Colonic mucosa (tissue), 4 donors: ENCODE measurements around the gene USF1. TPM values are rescaled to one million over a fixed set of nuclear protein-coding genes. Genes with fewer than 3 reads are reported as not detected.

Experiments used
- DNase-seq: peaks from one replicate; pipeline ENCODE4 v3.0.0-alpha.2; 2020
- H3K27ac ChIP-seq: fragments of 200-600 bp; one replicate; pipeline ENCODE4 v1.8.0; 2021
- H3K27me3 ChIP-seq: fragments of 200-600 bp; one replicate; pipeline ENCODE4 v1.8.0; 2021
- H3K36me3 ChIP-seq: fragments of 200-600 bp; one replicate; pipeline ENCODE4 v1.8.0; 2021
- H3K4me1 ChIP-seq: fragments of 200-600 bp; one replicate; pipeline ENCODE4 v1.8.0; 2021; ENCODE audit warnings: mild to moderate bottlenecking
- H3K4me3 ChIP-seq: fragments of 200-600 bp; one replicate; pipeline ENCODE4 v1.8.0; 2021
- H3K9ac ChIP-seq, 2 donors: one replicate each; pipeline ENCODE4 v1.7.0; 2013; ENCODE audit warnings: control low read depth in 2 of 2, low read depth in 2 of 2, low read length in 2 of 2
- H3K9me3 ChIP-seq: fragments of 200-600 bp; one replicate; pipeline ENCODE4 v1.8.0; 2021
- intact Hi-C: fragments of 100-400 bp; cut with DNase I; formaldehyde crosslinking; loops from one replicate; pipeline ENCODE4 v1.14.1; 2022
- total RNA-seq, 2 donors: library from RNA; stranded (reverse); fragmentation: NEBNext Ultra II Directional in 1 of 2; extraction: Animal tissue kit (Norgen Biotek cat#: 25700) in 1 of 2; gene quantifications; one replicate each; pipeline ENCODE4 v1.2.1, GENCODE V29; 2021
- TF ChIP-seq, protein P1 (sequence below): fragments of 200-600 bp; IDR thresholded peaks from one replicate; pipeline ENCODE4 v1.8.0; 2022; ENCODE audit warnings: antibody characterized with exemption, mild to moderate bottlenecking
- donor health status: healthy.
- donor health status: DM: no; HTN: no; CAD: no.
- donor health status: DM: no; HTN: no; CAD: no.

USF1 gene
- total RNA-seq, 2 donors from 2014 or later = 63.6 TPM

DNA sequence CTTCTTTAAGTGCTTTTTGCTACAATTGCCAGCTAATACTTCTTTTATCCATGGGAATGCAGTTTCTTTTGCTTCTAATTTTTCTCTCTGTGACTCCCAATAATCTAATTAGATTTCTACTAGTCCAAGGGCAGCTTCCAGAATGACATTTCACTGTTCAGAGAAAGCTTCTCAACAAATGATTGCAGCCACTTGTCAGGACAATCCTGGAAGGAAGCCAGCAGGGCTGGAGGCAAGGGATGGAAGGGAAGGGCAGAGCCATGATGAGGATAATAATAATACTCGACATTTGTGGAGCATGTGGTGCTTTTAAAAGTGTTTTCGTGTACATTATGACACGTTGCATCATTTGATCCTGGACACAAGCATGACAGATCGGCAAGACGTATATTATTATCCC lies 44.3 kb downstream of the USF1 start:
- Histone ChIP-seq H3K27me3 (no peaks in the 10 kb centered on the region), H3K36me3 (peaks cover 9% of the 10 kb centered on the region), H3K27ac (no peak overlapping the region), H3K4me3 (no peak overlapping the region), H3K4me1 (peaks cover 4% of the 10 kb centered on the region), H3K9ac (no peak overlapping the region), H3K9me3 (no peaks in the 10 kb centered on the region)
- TF ChIP-seq, protein P1, sequence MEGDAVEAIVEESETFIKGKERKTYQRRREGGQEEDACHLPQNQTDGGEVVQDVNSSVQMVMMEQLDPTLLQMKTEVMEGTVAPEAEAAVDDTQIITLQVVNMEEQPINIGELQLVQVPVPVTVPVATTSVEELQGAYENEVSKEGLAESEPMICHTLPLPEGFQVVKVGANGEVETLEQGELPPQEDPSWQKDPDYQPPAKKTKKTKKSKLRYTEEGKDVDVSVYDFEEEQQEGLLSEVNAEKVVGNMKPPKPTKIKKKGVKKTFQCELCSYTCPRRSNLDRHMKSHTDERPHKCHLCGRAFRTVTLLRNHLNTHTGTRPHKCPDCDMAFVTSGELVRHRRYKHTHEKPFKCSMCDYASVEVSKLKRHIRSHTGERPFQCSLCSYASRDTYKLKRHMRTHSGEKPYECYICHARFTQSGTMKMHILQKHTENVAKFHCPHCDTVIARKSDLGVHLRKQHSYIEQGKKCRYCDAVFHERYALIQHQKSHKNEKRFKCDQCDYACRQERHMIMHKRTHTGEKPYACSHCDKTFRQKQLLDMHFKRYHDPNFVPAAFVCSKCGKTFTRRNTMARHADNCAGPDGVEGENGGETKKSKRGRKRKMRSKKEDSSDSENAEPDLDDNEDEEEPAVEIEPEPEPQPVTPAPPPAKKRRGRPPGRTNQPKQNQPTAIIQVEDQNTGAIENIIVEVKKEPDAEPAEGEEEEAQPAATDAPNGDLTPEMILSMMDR = no peak
- no peak for DNase-seq
- intact Hi-C loops = no loop called here

DNA sequence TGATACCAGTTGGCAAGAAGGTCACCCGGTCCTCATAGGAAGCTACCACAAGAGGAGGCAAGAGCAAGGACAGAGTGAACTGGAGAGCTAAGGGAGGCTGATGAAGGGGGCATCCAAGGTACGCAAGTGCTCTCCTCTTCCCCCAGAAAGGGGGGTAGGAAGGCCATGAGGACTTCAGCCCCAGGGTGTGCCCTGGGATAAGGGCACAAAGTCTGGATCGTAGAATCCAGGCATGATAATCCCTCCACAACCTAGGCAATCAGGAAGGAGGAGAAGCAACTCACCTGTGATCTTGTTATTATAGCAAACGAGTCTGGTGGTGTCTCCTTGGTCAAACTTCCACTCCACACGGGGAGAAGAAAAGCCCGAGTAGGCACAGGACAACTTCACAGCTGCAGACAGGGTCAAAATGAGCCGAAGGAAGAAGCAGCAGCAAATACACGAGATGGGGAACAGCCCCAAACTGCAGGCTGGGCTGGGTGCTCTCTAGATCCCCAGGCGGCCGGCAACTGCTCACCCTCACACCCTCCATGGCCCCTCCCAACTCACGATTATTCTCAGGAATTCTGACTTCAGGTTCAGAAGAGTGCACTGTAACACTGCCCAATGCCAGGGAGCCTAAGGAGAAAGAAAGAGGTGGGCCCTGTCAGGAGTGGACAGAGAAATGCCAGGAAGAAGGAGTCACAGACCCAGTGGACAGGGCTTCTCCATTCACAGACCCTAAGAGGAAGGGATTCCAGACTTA lies 44.9 kb downstream of the USF1 start:
- no peak overlapping the region for H3K4me3 ChIP-seq
- no peaks in the 10 kb centered on the region for H3K9me3 ChIP-seq
- H3K27ac ChIP-seq = no peak overlapping the region
- TF ChIP-seq, protein P1 = no peak
- peaks cover 9% of the 10 kb centered on the region for H3K36me3 ChIP-seq
- H3K4me1 ChIP-seq = no peaks in the 10 kb centered on the region
- H3K9ac ChIP-seq = no peak overlapping the region
- H3K27me3 ChIP-seq = no peaks in the 10 kb centered on the region
- no peak for DNase-seq
- intact Hi-C loops = no loop called here

DNA sequence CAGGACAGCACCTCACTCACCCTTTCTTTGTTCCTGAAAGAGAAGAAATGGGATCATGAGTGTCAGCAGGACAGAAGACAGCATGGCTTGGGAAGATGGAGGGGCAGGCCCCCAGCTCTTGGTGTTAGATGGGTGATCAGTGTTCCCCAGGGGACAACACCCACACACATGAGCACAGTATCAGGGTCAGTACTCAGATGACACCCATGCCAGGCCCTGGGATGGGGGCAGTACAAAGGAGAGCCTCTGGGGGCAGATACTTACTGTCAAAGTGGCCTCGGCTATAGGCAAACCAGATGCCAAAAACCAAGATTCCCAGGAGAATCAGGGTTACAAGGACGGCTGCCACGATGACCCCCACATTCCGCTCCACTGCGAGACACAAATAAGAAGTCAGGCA lies 46.4 kb downstream of the USF1 start:
- no peak for DNase-seq
- H3K4me1 ChIP-seq = no peaks in the 10 kb centered on the region
- H3K4me3 ChIP-seq = no peak overlapping the region
- H3K9me3 ChIP-seq = no peaks in the 10 kb centered on the region
- no peak overlapping the region for H3K9ac ChIP-seq
- H3K36me3 ChIP-seq = peaks cover 9% of the 10 kb centered on the region
- TF ChIP-seq, protein P1 = no peak
- no peak overlapping the region for H3K27ac ChIP-seq
- intact Hi-C loops = loop anchor here (5.0 to 10.0 kb wide), 2 partner anchors 45 to 98 kb away; partner anchors contain the start of genes KLHDC9 and USF1
- H3K27me3 ChIP-seq = no peaks in the 10 kb centered on the region

DNA sequence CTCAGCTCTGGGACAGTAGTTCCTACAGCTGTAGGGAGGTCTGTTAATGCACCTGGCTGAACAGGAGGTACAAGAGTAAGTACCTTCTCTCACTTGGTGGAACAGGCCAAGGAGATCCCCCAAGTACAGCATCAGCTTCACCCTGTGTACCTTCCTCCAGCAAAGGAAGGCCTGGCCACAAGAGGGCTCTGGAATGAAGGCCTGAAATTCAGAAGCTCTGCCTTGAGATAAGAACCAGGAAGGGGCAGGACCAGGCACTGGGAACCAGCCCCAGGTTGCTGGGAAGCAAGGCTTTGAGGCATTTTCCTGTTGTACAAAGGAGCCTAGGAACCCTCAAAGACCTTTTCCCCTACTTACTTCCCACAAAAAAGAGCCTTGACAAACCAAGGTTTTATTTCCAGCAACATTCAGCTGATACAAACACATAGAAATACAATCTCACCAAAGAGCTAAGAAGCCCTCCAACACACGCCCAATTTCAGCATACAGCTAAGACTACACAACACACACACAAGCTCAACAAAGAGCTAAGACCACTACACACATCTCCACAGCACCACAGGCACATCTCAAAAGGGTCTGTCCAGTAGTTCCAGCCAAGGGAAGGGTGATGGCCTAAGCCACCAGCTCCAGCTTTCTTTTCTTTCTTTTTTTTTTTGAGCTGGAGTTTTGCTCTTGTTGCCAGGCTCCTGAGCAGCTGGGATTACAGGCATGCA lies 48.3 kb downstream of the USF1 start:
- peaks cover 9% of the 10 kb centered on the region for H3K36me3 ChIP-seq
- H3K27me3 ChIP-seq = no peaks in the 10 kb centered on the region
- H3K27ac ChIP-seq = peak overlapping the region; percentile 63
- TF ChIP-seq, protein P1 = peak; percentile 58
- no peaks in the 10 kb centered on the region for H3K9me3 ChIP-seq
- H3K9ac ChIP-seq = peak overlapping the region in 1 of 2 donors; percentile 19
- H3K4me3 ChIP-seq = no peak overlapping the region
- intact Hi-C loops = loop anchor here (5.0 to 10.0 kb wide), 2 partner anchors 47 to 100 kb away; partner anchors contain the start of genes KLHDC9 and USF1
- H3K4me1 ChIP-seq = no peaks in the 10 kb centered on the region
- peak; percentile 79 for DNase-seq

DNA sequence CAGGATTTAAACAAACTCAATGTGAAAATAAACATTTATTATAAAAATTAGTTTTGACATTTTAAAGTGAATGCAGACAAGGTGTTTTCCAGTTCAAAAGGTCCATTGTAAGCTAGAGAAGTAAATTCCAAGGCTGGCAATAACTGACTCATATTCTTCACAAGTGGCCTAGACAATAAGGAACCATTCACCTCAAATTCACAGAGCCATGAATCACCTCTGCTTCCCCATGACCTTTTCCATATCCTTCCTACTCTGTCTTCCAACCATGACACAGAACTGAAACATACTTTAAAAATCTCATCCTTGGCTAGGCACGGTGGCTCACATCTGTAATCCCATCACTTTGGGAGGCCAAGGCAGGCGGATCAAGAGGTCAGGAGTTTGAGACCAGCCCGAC lies 49.6 kb downstream of the USF1 start:
- no peak for DNase-seq
- H3K36me3 ChIP-seq = peaks cover 9% of the 10 kb centered on the region
- H3K27me3 ChIP-seq = no peaks in the 10 kb centered on the region
- H3K9me3 ChIP-seq = no peaks in the 10 kb centered on the region
- intact Hi-C loops = loop anchor here (5.0 to 10.0 kb wide), 2 partner anchors 49 to 101 kb away; partner anchors contain the start of genes KLHDC9 and USF1
- H3K4me3 ChIP-seq = no peak overlapping the region
- H3K27ac ChIP-seq = peak overlapping the region; percentile 63
- TF ChIP-seq, protein P1 = no peak
- H3K9ac ChIP-seq = no peak overlapping the region
- H3K4me1 ChIP-seq = no peaks in the 10 kb centered on the region
